Stimulated activated CD8-positive, alpha-beta memory T cell treated with anti-CD3 and anti-CD28 coated beads, Interleukin-15, amount 100 ng/mL, for 48 hours (primary cell): Measurements from ENCODE around the gene RIC8B.

Source experiments
- DNase-seq, 2 donors: peaks; one replicate each; pipeline ENCODE4 v3.0.0-alpha.2; 2020; ENCODE audit warnings: low read depth in 2 of 2

RIC8B gene

GRCh38 chr12:106758349-106759110 is 16.0 kb upstream of the RIC8B start:
- DNase-seq, result no peak

- DNase-seq, result no peak
Measured at GRCh38 chr12:106759526-106760183, 14.8 kb upstream of the RIC8B start.

- DNase-seq, result no peak
Measured at GRCh38 chr12:106760184-106760531, 14.3 kb upstream of the RIC8B start.

- no peak for DNase-seq
Measured at GRCh38 chr12:106764220-106764619, 10.3 kb upstream of the RIC8B start.

- DNase-seq, result no peak
Measured at GRCh38 chr12:106764738-106765137, 9.7 kb upstream of the RIC8B start.

GRCh38 chr12:106766393-106766826 is 8.1 kb upstream of the RIC8B start:
- DNase-seq, result no peak

- DNase-seq, result no peak
Measured at GRCh38 chr12:106767206-106767605, 7.3 kb upstream of the RIC8B start.

- DNase-seq, result no peak
Measured at GRCh38 chr12:106767954-106768822, 6.3 kb upstream of the RIC8B start.

- DNase-seq, result no peak
Measured at GRCh38 chr12:106769078-106769477, 5.4 kb upstream of the RIC8B start.

- no peak for DNase-seq
Measured at GRCh38 chr12:106769546-106769945, 4.9 kb upstream of the RIC8B start.

- no peak for DNase-seq
Measured at GRCh38 chr12:106771425-106771824, 3.1 kb upstream of the RIC8B start.

GRCh38 chr12:106773286-106774004 is 1.0 kb upstream of the RIC8B start:
- DNase-seq, result no peak

GRCh38 chr12:106774808-106775524 is 484 bp downstream of the RIC8B start:
- DNase-seq, result peak in 1 of 2 donors; percentile 10

GRCh38 chr12:106776897-106777296 is 2.4 kb downstream of the RIC8B start:
- DNase-seq, result no peak

- no peak for DNase-seq
Measured at GRCh38 chr12:106780010-106780631, 5.6 kb downstream of the RIC8B start.

- no peak for DNase-seq
Measured at GRCh38 chr12:106782619-106783018, 8.1 kb downstream of the RIC8B start.

GRCh38 chr12:106783515-106783914 is 9.0 kb downstream of the RIC8B start:
- DNase-seq, result no peak

GRCh38 chr12:106790020-106790419 is 15.5 kb downstream of the RIC8B start:
- DNase-seq, result no peak

GRCh38 chr12:106791531-106791930 is 17.0 kb downstream of the RIC8B start:
- DNase-seq, result no peak

GRCh38 chr12:106794369-106794768 is 19.9 kb downstream of the RIC8B start:
- DNase-seq, result no peak
